Right lobe of liver (tissue), 6 donors: Measurements from ENCODE around the gene TBC1D10A. TPM values are rescaled to one million over a fixed set of nuclear protein-coding genes. Genes with fewer than 3 reads are reported as not detected.

Source experiments
- ATAC-seq, 4 donors: fragments of 200-7000 bp; cut with Tn5 transposase; one replicate each; pipeline ENCODE4 v1.9.1; 2020; ENCODE audit warnings: mild to moderate bottlenecking in 4 of 4, moderate library complexity in 4 of 4
- DNase-seq, 3 donors: peaks; one replicate each; pipeline ENCODE4 v3.0.0-alpha.2; 2020
- H3K27ac ChIP-seq, 3 donors: fragments of 200-600 bp; one replicate each; pipeline ENCODE4 v1.8.0; 2022
- H3K27me3 ChIP-seq, 2 donors: fragments of 200-600 bp; one replicate each; pipeline ENCODE4 v1.8.0; 2022
- H3K36me3 ChIP-seq, 4 donors: fragments of 200-600 bp; sonication (generic) in 1 of 4; one replicate each; pipeline versions ENCODE4 v1.5.1 to v1.8.0; 2017 to 2022; ENCODE audit warnings: control low read depth in 1 of 4
- H3K4me1 ChIP-seq, 4 donors: fragments of 200-600 bp; sonication (generic) in 1 of 4; one replicate each; pipeline versions ENCODE4 v1.5.1 to v1.8.0; 2017 to 2022; ENCODE audit warnings: control low read depth in 1 of 4
- H3K4me3 ChIP-seq, 3 donors: fragments of 200-600 bp; one replicate each; pipeline ENCODE4 v1.8.0; 2022
- H3K9me3 ChIP-seq, 4 donors: fragments of 200-600 bp; sonication (generic) in 1 of 4; one replicate each; pipeline versions ENCODE4 v1.5.1 to v1.8.0; 2017 to 2022; ENCODE audit warnings: control low read depth in 1 of 4
- CTCF ChIP-seq, 4 donors: fragments of 200-600 bp in 3 of 4; fragments of 450-650 bp in 1 of 4; IDR thresholded peaks; one replicate each; pipeline versions ENCODE4 v1.5.1 to v1.8.0; 2016 to 2022; ENCODE audit warnings: antibody characterized with exemption in 4 of 4, mild to moderate bottlenecking in 2 of 4
- POLR2A ChIP-seq: fragments of 450-650 bp; IDR thresholded peaks from one replicate; pipeline ENCODE4 v1.6.1; 2017; ENCODE audit warnings: antibody characterized with exemption, mild to moderate bottlenecking
- WGBS: methylation state at CpG from one replicate; pipeline ENCODE4 v1.1.6; 2018; ENCODE audit warnings: low coverage, low lambda C conversion rate; ENCODE audit not compliant: insufficient coverage; ENCODE audit errors: missing lambda C conversion rate; 5-methylcytosine and 5-hydroxymethylcytosine counted together
- intact Hi-C, 2 donors: fragments of 100-400 bp; cut with DNase I; formaldehyde crosslinking; loops; one replicate each; pipeline versions ENCODE4 v1.11.2 to v1.14.1; 2022
- total RNA-seq, 6 experiments: library from RNA; depleted of rRNA in 2 of 6; stranded (reverse); fragments of >200 nt in 2 of 6; fragmentation: NEBNext Ultra II Directional in 3 of 6; extraction: Animal tissue kit (Norgen Biotek cat#: 25700) in 3 of 6; gene quantifications; one replicate each; pipeline versions ENCODE4 v1.1.0 to v1.2.4, GENCODE V29; 2016 to 2023
- donor health status: DM: no; HTN: yes; CAD: no.
- donor health status: DM: no; HTN: no; CAD: no.
- donor health status: DM: no; HTN: no; CAD: no.
- donor health status: DM: no; HTN: yes; CAD: no.
- donor health status: DM: no; HTN: yes; CAD: no.

TBC1D10A gene
- total RNA-seq, 6 experiments from 2014 or later, result 6.6 to 12.6 (median 10.0) TPM

- Histone ChIP-seq H3K27ac (peak within 1 kb of the TSS in 1 of 3 donors; percentile 17), H3K9me3 (no peaks in the 10 kb centered on the region), H3K27me3 (no peaks in the 10 kb centered on the region), H3K4me3 (peak within 1 kb of the TSS; percentile 35 to 47 (median 41)), H3K4me1 (peaks cover 0 to 6% (median 0%) of the 10 kb centered on the region in 4 donors), H3K36me3 (no peaks in the 10 kb centered on the region)
- intact Hi-C loops, result no loop called here
- DNase-seq (no peak), ATAC-seq (peak; percentile 19 to 60 (median 44))
- no peak for TF ChIP-seq POLR2A
- TF ChIP-seq CTCF (IDR thresholded peaks at IDR 0.05), result peak in 2 of 4 donors; percentile 10 to 12
- 1% methylated on average over 39 of the region's 64 CpGs for WGBS
Observed at GRCh38 chr22:30245985-30246813, 80.5 kb downstream of the TBC1D10A start, which contains the start of gene LIF. Gene LIF (minus strand): TSS chr22:30246759. CDS start chr22:30246695, 64 bp downstream.

GRCh38 chr22:30245181-30245984 lies 81.4 kb downstream of the TBC1D10A start:
- H3K9me3 ChIP-seq, result no peaks in the 10 kb centered on the region
- 35% methylated on average over 11 of the region's 15 CpGs for WGBS
- peak overlapping the region in 1 of 3 donors; percentile 17 for H3K27ac ChIP-seq
- intact Hi-C loops, result no loop called here
- peak overlapping the region; percentile 35 to 47 (median 41) for H3K4me3 ChIP-seq
- no peak for TF ChIP-seq POLR2A
- TF ChIP-seq CTCF (IDR thresholded peaks at IDR 0.05), result no peak
- peaks cover 0 to 6% (median 0%) of the 10 kb centered on the region in 4 donors for H3K4me1 ChIP-seq
- no peak for DNase-seq
- no peaks in the 10 kb centered on the region for H3K27me3 ChIP-seq
- no peaks in the 10 kb centered on the region for H3K36me3 ChIP-seq
- ATAC-seq, result peak in 3 of 4 donors; percentile 7 to 56 (median 11)

- H3K36me3 ChIP-seq, result no peaks in the 10 kb centered on the region
- DNase-seq (no peak), ATAC-seq (no peak)
- peaks cover 0 to 6% (median 0%) of the 10 kb centered on the region in 4 donors for H3K4me1 ChIP-seq
- WGBS, result no CpG with 5 or more reads among the region's 5 CpGs
- H3K4me3 ChIP-seq, result no peak overlapping the region
- H3K9me3 ChIP-seq, result no peaks in the 10 kb centered on the region
- intact Hi-C loops, result no loop called here
- H3K27ac ChIP-seq, result no peak overlapping the region
- no peak for TF ChIP-seq POLR2A
- no peak for TF ChIP-seq CTCF (IDR thresholded peaks at IDR 0.05)
- no peaks in the 10 kb centered on the region for H3K27me3 ChIP-seq
Observed at GRCh38 chr22:30244641-30245040, 82.1 kb downstream of the TBC1D10A start.

- peaks cover 0 to 6% (median 0%) of the 10 kb centered on the region in 4 donors for H3K4me1 ChIP-seq
- 91% methylated on average over 5 of the region's 10 CpGs for WGBS
- no peak for TF ChIP-seq POLR2A
- no peak for TF ChIP-seq CTCF (IDR thresholded peaks at IDR 0.05)
- intact Hi-C loops, result no loop called here
- no peaks in the 10 kb centered on the region for H3K9me3 ChIP-seq
- no peak for ATAC-seq
- no peak overlapping the region for H3K27ac ChIP-seq
- H3K36me3 ChIP-seq, result no peaks in the 10 kb centered on the region
- H3K27me3 ChIP-seq, result no peaks in the 10 kb centered on the region
- no peak for DNase-seq
- no peak overlapping the region for H3K4me3 ChIP-seq
Observed at GRCh38 chr22:30244066-30244465, 82.7 kb downstream of the TBC1D10A start.
